ENCODE data around the gene WDR27.

Gene WDR27

DNA sequence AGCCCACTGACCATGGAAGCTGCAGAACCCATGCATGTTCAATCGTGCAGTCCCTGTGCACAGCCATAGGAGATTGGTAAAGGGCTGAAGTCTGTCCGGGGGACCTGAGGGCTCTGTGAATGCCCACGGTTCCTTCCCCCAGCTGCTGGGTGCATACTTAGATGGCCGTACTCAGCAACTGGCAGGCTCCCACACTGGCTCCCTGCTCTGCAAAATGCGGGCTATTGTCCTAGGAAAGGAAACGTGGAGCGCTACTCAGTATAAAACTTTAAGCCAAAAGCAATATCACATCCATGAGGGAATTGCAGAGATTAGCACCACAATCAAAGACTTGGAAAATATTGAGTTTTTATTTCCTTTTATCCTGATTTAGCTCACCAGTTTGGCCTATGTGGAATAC lies 202.0 kb downstream of the WDR27 start:
- Histone ChIP-seq H3K27ac (ENCODE audit: low read depth, low read length) (no peak overlapping the region), H3K9me3 (ENCODE audit: control insufficient read depth, insufficient read depth, low read depth, low read length) (no peaks in the 10 kb centered on the region; the same call in 1 of the 2 replicates), H3K4me1 (ENCODE audit: control insufficient read depth, insufficient read depth, low read length) (peaks cover 5% of the 10 kb centered on the region; the same call in 1 of the 2 replicates), H3K27me3 (ENCODE audit: control insufficient read depth, insufficient read depth, low read length) (no peaks in the 10 kb centered on the region), H3K9ac (ENCODE audit: low read length) (no peak overlapping the region), H3K36me3 (ENCODE audit: control insufficient read depth, insufficient read depth, low read length) (no peaks in the 10 kb centered on the region), H3K4me3 (ENCODE audit: low read depth, low read length) (no peak overlapping the region)

DNA sequence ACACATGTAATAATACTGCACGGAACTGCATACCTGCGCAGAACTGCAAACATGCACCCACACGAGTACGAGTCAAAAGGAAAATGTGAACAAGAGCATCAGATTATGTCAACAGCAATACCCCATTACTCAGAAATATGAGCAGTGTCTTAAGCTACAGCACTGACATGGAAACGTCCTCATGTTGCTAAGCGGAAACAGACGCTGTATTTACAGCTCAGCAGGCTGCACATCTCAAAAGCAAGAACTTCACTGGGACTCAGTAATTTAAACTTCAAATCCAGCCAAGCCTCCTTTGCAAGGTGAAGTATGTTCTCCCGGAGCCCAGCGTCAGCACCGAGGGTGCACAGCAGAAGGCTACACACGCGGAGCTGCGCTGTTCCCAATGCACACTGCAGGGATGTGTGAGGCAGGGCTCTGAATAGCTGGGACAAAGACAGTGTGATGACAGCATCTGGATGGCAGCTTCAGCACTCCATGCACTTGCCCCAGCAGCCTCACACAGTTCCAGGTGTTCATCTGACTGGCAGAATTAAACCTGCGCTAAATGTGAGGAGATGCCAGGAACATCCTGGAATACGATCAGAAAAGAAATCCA lies 202.8 kb downstream of the WDR27 start:
- Histone ChIP-seq H3K27ac (ENCODE audit: low read depth, low read length) (no peak overlapping the region), H3K36me3 (ENCODE audit: control insufficient read depth, insufficient read depth, low read length) (no peaks in the 10 kb centered on the region), H3K4me1 (ENCODE audit: control insufficient read depth, insufficient read depth, low read length) (peaks cover 5% of the 10 kb centered on the region; the same call in 1 of the 2 replicates), H3K27me3 (ENCODE audit: control insufficient read depth, insufficient read depth, low read length) (no peaks in the 10 kb centered on the region), H3K4me3 (ENCODE audit: low read depth, low read length) (no peak overlapping the region), H3K9ac (ENCODE audit: low read length) (no peak overlapping the region), H3K9me3 (ENCODE audit: control insufficient read depth, insufficient read depth, low read depth, low read length) (no peaks in the 10 kb centered on the region; the same call in 1 of the 2 replicates)

DNA sequence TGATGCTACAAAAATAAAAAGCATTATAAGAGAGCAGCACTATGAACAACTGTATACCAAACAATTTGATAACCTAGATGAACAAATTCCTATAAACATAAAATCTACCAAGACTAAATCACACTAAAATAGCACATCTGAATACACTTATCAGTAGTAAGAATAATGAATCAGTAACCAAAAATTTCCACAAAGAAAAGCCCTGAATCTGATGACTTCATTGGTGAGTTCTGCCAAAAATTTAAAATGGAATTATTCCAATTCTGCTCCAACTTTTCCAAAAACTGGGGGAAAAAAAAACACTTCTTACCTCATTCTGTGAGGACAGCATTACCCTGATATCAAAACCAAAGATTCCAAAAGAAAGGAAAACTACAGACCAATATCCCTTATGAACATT lies 206.2 kb downstream of the WDR27 start:
- Histone ChIP-seq H3K27ac (ENCODE audit: low read depth, low read length) (no peak overlapping the region), H3K9ac (ENCODE audit: low read length) (no peak overlapping the region), H3K27me3 (ENCODE audit: control insufficient read depth, insufficient read depth, low read length) (no peaks in the 10 kb centered on the region), H3K4me3 (ENCODE audit: low read depth, low read length) (no peak overlapping the region), H3K36me3 (ENCODE audit: control insufficient read depth, insufficient read depth, low read length) (no peaks in the 10 kb centered on the region), H3K4me1 (ENCODE audit: control insufficient read depth, insufficient read depth, low read length) (peaks cover 3% of the 10 kb centered on the region; the same call in 1 of the 2 replicates), H3K9me3 (ENCODE audit: control insufficient read depth, insufficient read depth, low read depth, low read length) (no peaks in the 10 kb centered on the region; the same call in 1 of the 2 replicates)

DNA sequence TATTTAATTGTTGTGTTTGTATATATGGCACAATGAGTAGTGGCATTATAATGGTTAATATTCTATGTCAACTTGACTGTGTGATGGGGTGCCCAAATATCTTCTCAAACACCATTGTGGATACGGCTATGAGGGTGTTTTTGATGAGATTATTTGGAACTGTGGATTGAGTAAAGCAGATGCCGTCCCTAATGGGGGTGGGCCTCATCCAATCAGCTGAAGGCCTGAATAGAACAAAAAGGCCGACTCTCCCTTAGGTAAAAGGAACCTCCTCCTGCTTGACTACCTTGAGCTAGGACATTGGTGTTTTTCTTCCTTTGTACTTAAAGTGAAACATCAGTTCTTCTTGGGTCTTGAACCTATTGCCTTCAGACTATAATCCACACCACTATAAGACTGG lies 207.8 kb downstream of the WDR27 start:
- Histone ChIP-seq H3K9me3 (ENCODE audit: control insufficient read depth, insufficient read depth, low read depth, low read length) (no peaks in the 10 kb centered on the region; the same call in 1 of the 2 replicates), H3K36me3 (ENCODE audit: control insufficient read depth, insufficient read depth, low read length) (no peaks in the 10 kb centered on the region), H3K4me1 (ENCODE audit: control insufficient read depth, insufficient read depth, low read length) (no peaks in the 10 kb centered on the region), H3K4me3 (ENCODE audit: low read depth, low read length) (no peak overlapping the region), H3K27ac (ENCODE audit: low read depth, low read length) (no peak overlapping the region), H3K9ac (ENCODE audit: low read length) (no peak overlapping the region), H3K27me3 (ENCODE audit: control insufficient read depth, insufficient read depth, low read length) (no peaks in the 10 kb centered on the region)

DNA sequence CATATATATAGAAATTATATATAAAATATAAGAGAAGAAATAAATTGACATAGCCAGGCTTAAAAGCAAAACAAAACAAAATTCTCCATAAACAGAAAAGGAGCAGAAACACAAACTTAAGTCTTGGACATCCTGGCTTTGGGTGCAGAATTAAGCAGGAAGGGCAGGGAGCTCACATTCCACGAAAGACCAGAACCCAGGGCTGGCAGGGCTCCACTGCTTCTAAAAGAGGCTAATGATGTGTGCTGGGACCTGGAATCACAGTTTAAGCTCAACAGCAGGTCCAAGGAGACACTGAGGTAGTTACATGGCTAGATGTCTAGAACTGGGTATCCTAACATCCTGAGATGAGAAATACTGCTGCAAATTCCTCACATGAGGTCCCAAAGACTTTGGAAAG lies 210.3 kb downstream of the WDR27 start:
- Histone ChIP-seq H3K27ac (ENCODE audit: low read depth, low read length) (no peak overlapping the region), H3K4me1 (ENCODE audit: control insufficient read depth, insufficient read depth, low read length) (no peaks in the 10 kb centered on the region), H3K27me3 (ENCODE audit: control insufficient read depth, insufficient read depth, low read length) (no peaks in the 10 kb centered on the region)

DNA sequence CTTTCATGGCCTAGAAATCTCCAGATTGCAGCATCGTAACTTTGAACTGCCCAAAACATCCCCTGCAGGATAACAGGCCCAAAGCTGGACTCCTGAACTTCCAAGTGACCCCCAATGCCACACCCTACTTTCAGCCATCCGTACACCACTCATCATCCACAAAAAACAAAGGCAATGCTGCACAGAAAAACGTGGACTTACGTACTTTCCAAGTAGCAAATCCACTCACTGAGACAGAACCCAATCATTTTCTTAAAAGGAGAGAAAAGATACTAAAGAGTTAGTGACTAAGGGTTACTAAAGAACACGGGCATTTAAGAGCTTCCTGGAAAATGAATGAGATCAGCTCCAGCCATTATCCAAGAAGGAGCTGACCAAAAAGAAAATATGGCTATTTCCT lies 211.0 kb downstream of the WDR27 start:
- H3K27me3 ChIP-seq (ENCODE audit: control insufficient read depth, insufficient read depth, low read length), result no peaks in the 10 kb centered on the region
- no peak overlapping the region for H3K4me3 ChIP-seq (ENCODE audit: low read depth, low read length)
- no peak overlapping the region for H3K9ac ChIP-seq (ENCODE audit: low read length)
- H3K4me1 ChIP-seq (ENCODE audit: control insufficient read depth, insufficient read depth, low read length), result no peaks in the 10 kb centered on the region
- H3K27ac ChIP-seq (ENCODE audit: low read depth, low read length), result no peak overlapping the region
- peaks cover under 1% of the 10 kb centered on the region for H3K9me3 ChIP-seq (ENCODE audit: control insufficient read depth, insufficient read depth, low read depth, low read length)
- H3K36me3 ChIP-seq (ENCODE audit: control insufficient read depth, insufficient read depth, low read length), result no peaks in the 10 kb centered on the region

More for the DNA sequence above, 210.3 kb downstream of the WDR27 start:
- no peaks in the 10 kb centered on the region; the same call in 1 of the 2 replicates for H3K9me3 ChIP-seq (ENCODE audit: control insufficient read depth, insufficient read depth, low read depth, low read length)
- H3K9ac ChIP-seq (ENCODE audit: low read length), result no peak overlapping the region
- H3K4me3 ChIP-seq (ENCODE audit: low read depth, low read length), result no peak overlapping the region
- H3K36me3 ChIP-seq (ENCODE audit: control insufficient read depth, insufficient read depth, low read length), result no peaks in the 10 kb centered on the region

DNA sequence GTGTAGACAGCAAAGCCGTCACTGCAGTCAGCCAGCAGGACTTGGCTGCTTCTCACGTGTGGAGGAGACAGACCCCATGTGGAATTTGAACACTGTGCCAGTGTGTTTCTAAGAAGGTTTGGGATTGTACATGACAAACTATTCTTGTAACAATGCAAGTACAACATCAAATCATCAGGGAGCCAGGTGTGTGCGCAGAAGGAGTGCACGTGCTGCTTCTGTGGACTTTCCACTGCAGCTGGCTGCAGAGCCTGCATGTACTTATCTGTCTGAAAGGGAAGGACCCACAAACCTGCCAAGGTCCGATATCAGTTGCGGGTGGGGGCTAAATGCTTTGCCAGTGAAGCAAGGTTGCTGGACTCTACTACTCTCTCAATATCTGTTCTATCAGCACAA lies 211.6 kb downstream of the WDR27 start:
- Histone ChIP-seq H3K9ac (ENCODE audit: low read length) (no peak overlapping the region), H3K27me3 (ENCODE audit: control insufficient read depth, insufficient read depth, low read length) (no peaks in the 10 kb centered on the region), H3K27ac (ENCODE audit: low read depth, low read length) (no peak overlapping the region), H3K9me3 (ENCODE audit: control insufficient read depth, insufficient read depth, low read depth, low read length) (peaks cover 6% of the 10 kb centered on the region), H3K4me1 (ENCODE audit: control insufficient read depth, insufficient read depth, low read length) (no peaks in the 10 kb centered on the region), H3K4me3 (ENCODE audit: low read depth, low read length) (no peak overlapping the region), H3K36me3 (ENCODE audit: control insufficient read depth, insufficient read depth, low read length) (no peaks in the 10 kb centered on the region)

DNA sequence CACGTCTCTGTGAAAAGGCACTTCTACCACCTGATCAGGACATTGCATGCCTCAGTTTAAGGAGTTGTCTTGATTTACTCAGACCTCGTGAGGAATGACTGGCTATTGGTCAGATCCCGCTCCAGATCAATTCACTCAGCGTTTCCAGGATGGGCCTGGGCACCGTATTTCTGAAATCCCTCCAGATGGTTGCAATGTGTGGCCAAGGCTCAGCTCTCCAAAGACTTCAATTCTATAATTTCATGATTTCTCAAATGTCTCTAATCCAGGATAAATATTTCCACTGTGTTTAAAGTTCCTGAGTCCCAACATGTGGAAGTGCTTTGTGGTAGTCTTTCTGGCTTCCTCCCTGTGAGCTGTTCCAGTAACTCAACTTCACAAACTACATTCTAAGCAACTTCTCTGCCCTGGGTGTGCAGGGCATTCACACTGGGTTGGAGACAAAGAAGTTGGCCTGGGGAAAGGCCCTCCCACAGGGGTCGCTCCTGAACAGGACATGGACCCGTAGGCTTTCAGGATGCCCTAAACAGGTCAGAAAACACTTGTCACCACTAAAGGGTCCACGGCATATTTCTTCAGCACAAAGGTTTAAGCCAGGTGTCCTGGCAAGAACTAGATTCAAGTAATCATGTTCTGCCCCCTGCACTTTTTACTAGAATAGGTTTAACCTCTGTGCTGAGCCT lies 212.1 kb downstream of the WDR27 start:
- H3K9ac ChIP-seq (ENCODE audit: low read length), result no peak overlapping the region
- no peaks in the 10 kb centered on the region for H3K36me3 ChIP-seq (ENCODE audit: control insufficient read depth, insufficient read depth, low read length)
- no peak overlapping the region for H3K4me3 ChIP-seq (ENCODE audit: low read depth, low read length)
- no peaks in the 10 kb centered on the region for H3K4me1 ChIP-seq (ENCODE audit: control insufficient read depth, insufficient read depth, low read length)
- peaks cover 7% of the 10 kb centered on the region for H3K9me3 ChIP-seq (ENCODE audit: control insufficient read depth, insufficient read depth, low read depth, low read length)
- no peaks in the 10 kb centered on the region for H3K27me3 ChIP-seq (ENCODE audit: control insufficient read depth, insufficient read depth, low read length)
- H3K27ac ChIP-seq (ENCODE audit: low read depth, low read length), result no peak overlapping the region

DNA sequence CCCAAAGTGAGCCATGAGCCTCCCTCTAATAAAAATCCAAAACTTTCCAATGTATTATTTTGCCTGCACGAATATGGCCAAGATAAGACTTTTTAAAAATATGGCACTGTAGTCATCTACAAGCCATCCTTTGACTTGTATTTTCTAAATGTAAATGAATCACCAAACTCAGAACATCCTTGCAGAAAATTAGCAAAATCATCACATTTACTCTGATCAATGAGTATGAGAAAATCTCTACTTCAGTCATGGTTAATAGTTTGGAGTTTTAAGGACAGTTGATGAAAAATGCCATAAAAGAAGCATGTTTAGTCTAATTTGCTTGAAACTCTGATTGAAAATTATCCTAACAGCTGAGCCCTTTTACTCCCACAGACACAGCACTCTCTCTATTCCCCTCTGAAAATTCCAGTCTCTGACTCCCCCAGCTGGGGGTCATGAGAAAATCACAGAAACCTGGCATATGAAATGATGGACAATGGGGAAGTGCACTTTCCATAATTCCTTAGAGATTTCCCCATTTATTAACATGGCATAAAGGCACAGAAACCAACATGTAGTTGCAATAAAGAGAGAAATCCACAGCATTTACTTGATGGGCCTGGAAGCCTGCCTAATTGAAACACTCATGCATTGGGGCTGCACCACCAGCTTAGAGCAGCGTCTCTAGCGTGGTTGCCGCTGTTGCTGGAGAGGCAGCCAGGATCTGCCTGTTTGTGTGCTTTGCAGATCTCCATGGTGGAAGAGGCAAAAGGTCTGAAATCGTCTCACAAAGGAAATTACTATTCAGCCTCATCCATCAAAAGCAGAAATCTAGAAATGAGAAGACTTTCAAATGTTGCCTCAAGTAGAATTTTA lies 214.0 kb downstream of the WDR27 start:
- no peaks in the 10 kb centered on the region for H3K4me1 ChIP-seq (ENCODE audit: control insufficient read depth, insufficient read depth, low read length)
- H3K36me3 ChIP-seq (ENCODE audit: control insufficient read depth, insufficient read depth, low read length), result no peaks in the 10 kb centered on the region
- no peak overlapping the region for H3K9ac ChIP-seq (ENCODE audit: low read length)
- H3K9me3 ChIP-seq (ENCODE audit: control insufficient read depth, insufficient read depth, low read depth, low read length), result peaks cover 15% of the 10 kb centered on the region
- H3K4me3 ChIP-seq (ENCODE audit: low read depth, low read length), result no peak overlapping the region
- H3K27ac ChIP-seq (ENCODE audit: low read depth, low read length), result no peak overlapping the region
- no peaks in the 10 kb centered on the region for H3K27me3 ChIP-seq (ENCODE audit: control insufficient read depth, insufficient read depth, low read length)

DNA sequence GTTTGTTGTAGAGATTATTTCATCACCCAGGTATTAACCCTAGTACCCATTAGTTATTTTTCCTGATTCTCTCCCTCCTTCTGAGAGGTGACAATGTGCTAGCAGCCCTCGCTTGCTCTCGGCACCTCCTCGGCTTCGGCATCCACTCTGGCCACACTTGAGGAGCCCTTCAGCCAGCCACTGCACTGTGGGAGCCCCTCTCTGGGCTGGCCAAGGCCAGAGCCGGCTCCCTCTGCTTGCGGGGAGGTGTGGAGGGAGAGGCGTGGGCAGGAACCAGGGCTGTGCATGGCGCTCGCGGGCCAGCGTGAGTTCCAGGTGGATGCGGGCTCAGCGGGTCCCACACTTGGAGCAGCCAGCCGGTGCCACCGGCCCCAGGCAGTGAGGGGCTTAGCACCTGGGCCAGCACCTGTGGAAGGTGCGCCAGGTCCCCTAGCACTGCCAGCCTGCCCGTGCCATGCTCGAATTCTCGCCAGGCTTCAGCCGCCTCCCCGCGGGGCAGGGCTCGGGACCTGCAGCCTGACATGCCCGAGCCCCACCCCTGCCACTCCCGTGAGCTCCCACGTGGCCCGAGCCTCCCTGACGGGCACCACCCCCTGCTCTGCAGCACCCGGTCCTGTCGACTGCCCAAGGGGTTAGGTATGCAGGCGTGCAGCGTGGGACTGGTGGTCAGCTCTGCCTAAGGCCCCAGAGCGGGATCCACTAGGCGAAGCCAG lies 221.9 kb downstream of the WDR27 start:
- H3K4me1 ChIP-seq (ENCODE audit: control insufficient read depth, insufficient read depth, low read length), result no peaks in the 10 kb centered on the region
- H3K36me3 ChIP-seq (ENCODE audit: control insufficient read depth, insufficient read depth, low read length), result no peaks in the 10 kb centered on the region; the same call in 1 of the 2 replicates
- H3K4me3 ChIP-seq (ENCODE audit: low read depth, low read length), result no peak overlapping the region
- no peak overlapping the region for H3K27ac ChIP-seq (ENCODE audit: low read depth, low read length)
- H3K9ac ChIP-seq (ENCODE audit: low read length), result no peak overlapping the region
- H3K9me3 ChIP-seq (ENCODE audit: control insufficient read depth, insufficient read depth, low read depth, low read length), result peaks cover 60% of the 10 kb centered on the region
- no peaks in the 10 kb centered on the region for H3K27me3 ChIP-seq (ENCODE audit: control insufficient read depth, insufficient read depth, low read length)
